ENCODE results near the gene RPEL1. TPM values are rescaled to one million over a fixed set of nuclear protein-coding genes. Genes with fewer than 3 reads are reported as not detected.
A peak's percentile ranks its signal among the peaks of the same experiment; 100 is the strongest.

RPEL1 gene
- total RNA-seq, 1 experiment from 2014 or later = not detected

GRCh38 chr10:103235775-103236174 is 9.9 kb upstream of the RPEL1 start:
- H3K27ac ChIP-seq (ENCODE audit: low read length) = no peak overlapping the region
- H3K36me3 ChIP-seq (ENCODE audit: low read depth, low read length) = no peaks in the 10 kb centered on the region
- no peaks in the 10 kb centered on the region for H3K9me2 ChIP-seq (replicated peaks; ENCODE audit: low read length)
- no peaks in the 10 kb centered on the region for H3K9me3 ChIP-seq (ENCODE audit: low read length)
- no peak overlapping the region for H3K4me2 ChIP-seq (ENCODE audit: low read length)
- BruUV-seq (replicated peaks) = no TSS peak
- peaks cover 56% of the 10 kb centered on the region for H3K4me1 ChIP-seq (ENCODE audit: insufficient read depth, low read length)
- H3F3A ChIP-seq (ENCODE audit: low read length, unreplicated experiment) = peaks cover 6% of the 10 kb centered on the region
- ChIA-PET CTCF (no interaction called here), POLR2A (ENCODE audit: unreplicated experiment) (no interaction called here)
- H3K4me3 ChIP-seq (ENCODE audit: low read length) = no peak overlapping the region
- DNase-seq (no peak), ATAC-seq (no peak)
- no peaks in the 10 kb centered on the region for H4K20me1 ChIP-seq (ENCODE audit: low read length)
- H3K27me3 ChIP-seq (ENCODE audit: low read length) = no peaks in the 10 kb centered on the region
- TF ChIP-seq EZH2 (IDR thresholded peaks at IDR 0.05; ENCODE audit: low read length, unreplicated experiment) = no peak
- TF ChIP-seq CTCF (conservative IDR thresholded peaks at IDR 0.05; ENCODE audit: low read depth, low read length) = no peak
- no peak overlapping the region for H2AFZ ChIP-seq (ENCODE audit: low read length)
- no peaks in the 10 kb centered on the region for H3K79me2 ChIP-seq (ENCODE audit: low read length)
- intact Hi-C loops (cut with micrococcal nuclease) = no loop called here
- H3K9ac ChIP-seq (ENCODE audit: low read length) = no peak overlapping the region

- intact Hi-C loops (cut with micrococcal nuclease) = no loop called here
- Histone ChIP-seq H3K9me2 (replicated peaks; ENCODE audit: low read length) (no peaks in the 10 kb centered on the region), H3F3A (ENCODE audit: low read length, unreplicated experiment) (peaks cover 4% of the 10 kb centered on the region), H3K27me3 (ENCODE audit: low read length) (no peaks in the 10 kb centered on the region), H3K9me3 (ENCODE audit: low read length) (no peaks in the 10 kb centered on the region), H4K20me1 (ENCODE audit: low read length) (no peaks in the 10 kb centered on the region), H3K79me2 (ENCODE audit: low read length) (no peaks in the 10 kb centered on the region), H3K4me1 (ENCODE audit: insufficient read depth, low read length) (peaks cover 45% of the 10 kb centered on the region), H3K27ac (ENCODE audit: low read length) (peak overlapping the region; percentile 100), H3K36me3 (ENCODE audit: low read depth, low read length) (no peaks in the 10 kb centered on the region), H3K9ac (ENCODE audit: low read length) (peak overlapping the region; percentile 86), H2AFZ (ENCODE audit: low read length) (peak overlapping the region; percentile 14; the same call in 1 of the 2 replicates), H3K4me2 (ENCODE audit: low read length) (peak overlapping the region; percentile 44), H3K4me3 (ENCODE audit: low read length) (no peak overlapping the region)
- ChIA-PET POLR2A (ENCODE audit: unreplicated experiment) (interaction anchor here (0.6 kb wide), 1 partner anchor 146 kb away, joined by 5 read pairs; no protein-coding TSS in a partner anchor), CTCF (interaction anchor here (0.6 to 1.0 kb wide), 4 partner anchors 50 to 133 kb away, joined by 3 to 6 read pairs (median 3); no protein-coding TSS in a partner anchor)
- DNase-seq (peak; percentile 94), ATAC-seq (peak; percentile 32)
- TF ChIP-seq EZH2 (IDR thresholded peaks at IDR 0.05; ENCODE audit: low read length, unreplicated experiment) (no peak), CTCF (conservative IDR thresholded peaks at IDR 0.05; ENCODE audit: low read depth, low read length) (peak; percentile 69), EZH2phosphoT487 (IDR thresholded peaks at IDR 0.05; ENCODE audit: borderline replicate concordance, low read length) (no peak)
- no TSS peak for BruUV-seq (replicated peaks)
Observed at GRCh38 chr10:103238506-103239252, 7.0 kb upstream of the RPEL1 start.
